PC-9 (cell line): ENCODE data around the gene CD55. TPM values are rescaled to one million over a fixed set of nuclear protein-coding genes. Genes with fewer than 3 reads are reported as not detected.

Source experiments
- BruUV-seq: library from RNA; stranded (reverse); fragments of 400-500 nt; replicated peaks from 2 replicates; lab custom pipeline; 2021; lab: Mats Ljungman, UMichigan
- CTCF ChIA-PET: fragments of 300-600 bp; sonication (Branson Sonifier 250); formaldehyde crosslinking; loops from one replicate; lab custom pipeline; 2022; ENCODE audit warnings: antibody characterized with exemption; lab: Charles Lee
- POLR2A ChIA-PET: fragments of 300-600 bp; sonication (Branson Sonifier 250); formaldehyde crosslinking; loops from one replicate; lab custom pipeline; 2022; ENCODE audit warnings: antibody characterized with exemption; ENCODE audit not compliant: unreplicated experiment; lab: Charles Lee
- DNase-seq, 2 experiments: peaks; one replicate each; pipeline versions ENCODE4 v3.0.0 to v3.0.0-alpha.2; 2015 to 2022; ENCODE audit warnings: mixed read lengths in 1 of 2
- H2AFZ ChIP-seq: fragments of 200-600 bp; sonication (generic); 2 replicates; pipeline ENCODE4 v1.8.1; 2017; ENCODE audit warnings: antibody characterized with exemption
- H3F3A ChIP-seq: fragments of 200-600 bp; sonication (generic); 2 replicates; pipeline ENCODE4 v1.8.1; 2017; ENCODE audit warnings: antibody characterized with exemption, mild to moderate bottlenecking, low read depth; ENCODE audit not compliant: insufficient read depth
- H3K27ac ChIP-seq: fragments of 200-600 bp; sonication (generic); 2 replicates; pipeline ENCODE4 v1.6.1; 2016; ENCODE audit warnings: mixed run types
- H3K27me3 ChIP-seq: fragments of 200-600 bp; sonication (generic); 2 replicates; pipeline ENCODE4 v1.6.1; 2016; ENCODE audit warnings: low read depth, mixed run types; ENCODE audit not compliant: insufficient read depth
- H3K36me3 ChIP-seq: fragments of 200-600 bp; sonication (generic); 2 replicates; pipeline ENCODE4 v1.6.1; 2016; ENCODE audit warnings: low read depth, mixed run types
- H3K4me1 ChIP-seq: fragments of 200-600 bp; sonication (generic); replicated peaks from 2 replicates; pipeline ENCODE4 v1.6.1; 2016; ENCODE audit warnings: mixed run types; ENCODE audit not compliant: insufficient read depth
- H3K4me2 ChIP-seq: fragments of 200-600 bp; sonication (generic); 2 replicates; pipeline ENCODE4 v1.6.1; 2017; ENCODE audit warnings: mixed run types
- H3K4me3 ChIP-seq: fragments of 200-600 bp; sonication (generic); 2 replicates; pipeline ENCODE4 v1.6.1; 2016; ENCODE audit warnings: mixed run types
- H3K79me2 ChIP-seq: fragments of 200-600 bp; sonication (generic); 2 replicates; pipeline ENCODE4 v1.6.1; 2017; ENCODE audit warnings: low read depth, mixed run types
- H3K9me2 ChIP-seq: fragments of 200-600 bp; sonication (generic); 2 replicates; pipeline ENCODE4 v1.8.1; 2017; ENCODE audit warnings: mild to moderate bottlenecking; ENCODE audit not compliant: insufficient read depth
- H3K9me3 ChIP-seq: fragments of 200-600 bp; sonication (generic); 2 replicates; pipeline ENCODE4 v1.8.1; 2016; ENCODE audit warnings: low read depth; ENCODE audit not compliant: insufficient read depth
- H4K20me1 ChIP-seq: fragments of 200-600 bp; sonication (generic); 2 replicates; pipeline ENCODE4 v1.8.1; 2017; ENCODE audit not compliant: insufficient read depth
- CTCF ChIP-seq: fragments of 200-600 bp; sonication (generic); conservative IDR thresholded peaks from 2 replicates; pipeline ENCODE4 v1.6.1; 2017; ENCODE audit warnings: mixed run types, antibody characterized with exemption, mild to moderate bottlenecking, moderate library complexity
- EZH2 ChIP-seq: fragments of 200-600 bp; sonication (generic); IDR thresholded peaks from 2 replicates; pipeline ENCODE4 v1.8.0; 2017; ENCODE audit warnings: antibody characterized with exemption, low read depth
- intact Hi-C: fragments of 100-400 bp; cut with micrococcal nuclease; formaldehyde crosslinking; loops from one replicate; pipeline ENCODE4 v1.10.0; 2022; ENCODE audit not compliant: unreplicated experiment
- total RNA-seq: library from RNA; stranded (reverse); gene quantifications from 2 replicates; pipeline ENCODE4 v1.2.3, GENCODE V29; 2021

Gene CD55
- total RNA-seq, 1 experiment from 2014 or later: 45.9 TPM

GRCh38 chr1:207288315-207288714 lies 33.2 kb upstream of the CD55 start:
- intact Hi-C loops: no loop called here
- no peaks in the 10 kb centered on the region for H3K36me3 ChIP-seq
- CTCF ChIA-PET: no interaction called here
- no peak for DNase-seq
- H3F3A ChIP-seq: 0 out of 2 replicates have a peak, but pooled peaks cover 1% of the 10 kb centered on the region
- H3K79me2 ChIP-seq: no peaks in the 10 kb centered on the region
- H3K27ac ChIP-seq: no peak overlapping the region
- peaks cover 6% of the 10 kb centered on the region; the same call in 1 of the 2 replicates for H3K9me3 ChIP-seq
- peaks cover under 1% of the 10 kb centered on the region; the same call in 1 of the 2 replicates for H3K9me2 ChIP-seq
- TF ChIP-seq EZH2 (no peak), CTCF (no peak)
- no peak overlapping the region for H2AFZ ChIP-seq
- no peaks in the 10 kb centered on the region for H4K20me1 ChIP-seq
- no peaks in the 10 kb centered on the region for H3K27me3 ChIP-seq
- peaks cover 10% of the 10 kb centered on the region for H3K4me1 ChIP-seq
- POLR2A ChIA-PET: no interaction called here
- no peak overlapping the region for H3K4me2 ChIP-seq
- H3K4me3 ChIP-seq: no peak overlapping the region
- BruUV-seq: no TSS peak

GRCh38 chr1:207289756-207290155 lies 31.7 kb upstream of the CD55 start:
- Histone ChIP-seq H3K36me3 (no peaks in the 10 kb centered on the region), H3F3A (no peaks in the 10 kb centered on the region), H2AFZ (no peak overlapping the region), H3K4me1 (no peaks in the 10 kb centered on the region), H3K27me3 (no peaks in the 10 kb centered on the region), H3K9me3 (peaks cover 6% of the 10 kb centered on the region; the same call in 1 of the 2 replicates), H3K4me3 (no peak overlapping the region), H3K4me2 (no peak overlapping the region), H3K9me2 (peaks cover 3% of the 10 kb centered on the region; the same call in 1 of the 2 replicates), H4K20me1 (no peaks in the 10 kb centered on the region), H3K27ac (no peak overlapping the region), H3K79me2 (no peaks in the 10 kb centered on the region)
- TF ChIP-seq CTCF (no peak), EZH2 (no peak)
- intact Hi-C loops: no loop called here
- DNase-seq: no peak
- ChIA-PET POLR2A (no interaction called here), CTCF (no interaction called here)
- no TSS peak for BruUV-seq

GRCh38 chr1:207291723-207292122 lies 29.8 kb upstream of the CD55 start:
- POLR2A ChIA-PET: no interaction called here
- intact Hi-C loops: no loop called here

More at GRCh38 chr1:207291723-207292122, 29.8 kb upstream of the CD55 start:
- Histone ChIP-seq H3K4me1 (no peaks in the 10 kb centered on the region), H2AFZ (no peak overlapping the region), H4K20me1 (no peaks in the 10 kb centered on the region), H3K4me3 (no peak overlapping the region), H3K4me2 (no peak overlapping the region), H3K9me2 (peaks cover 7% of the 10 kb centered on the region; the same call in 1 of the 2 replicates), H3K9me3 (peaks cover 6% of the 10 kb centered on the region; the same call in 1 of the 2 replicates), H3K27me3 (no peaks in the 10 kb centered on the region), H3K79me2 (no peaks in the 10 kb centered on the region), H3K27ac (no peak overlapping the region), H3F3A (no peaks in the 10 kb centered on the region), H3K36me3 (no peaks in the 10 kb centered on the region)
- no peak for DNase-seq
- TF ChIP-seq CTCF (no peak), EZH2 (no peak)
- CTCF ChIA-PET: no interaction called here
- no TSS peak for BruUV-seq
